NCI-H226 (cell line): ENCODE measurements around the gene SNX32.
A peak's percentile ranks its signal among the peaks of the same experiment; 100 is the strongest.
"Not testable (repeated sequence)": the region's sequence is repeated elsewhere in the genome, so short reads cannot be mapped to it uniquely, and the experiment has no call there.

Experiments used
- DNase-seq: peaks from one replicate; pipeline ENCODE4 v3.0.0-alpha.2; 2015

SNX32 gene

GRCh38 chr11:65829459-65829858 lies 4.3 kb upstream of the SNX32 start:
- DNase-seq = no peak

- not testable (repeated sequence) for DNase-seq
Measured at GRCh38 chr11:65832231-65832630, 1.5 kb upstream of the SNX32 start.

- no peak for DNase-seq
Measured at GRCh38 chr11:65834202-65834601, 439 bp downstream of the SNX32 start.

- no peak for DNase-seq
Measured at GRCh38 chr11:65842144-65842543, 8.4 kb downstream of the SNX32 start.

GRCh38 chr11:65843811-65844210 lies 10.0 kb downstream of the SNX32 start:
- DNase-seq = no peak

GRCh38 chr11:65844231-65844872 lies 10.6 kb downstream of the SNX32 start:
- no peak for DNase-seq

- DNase-seq = no peak
Measured at GRCh38 chr11:65847746-65848145, 14.0 kb downstream of the SNX32 start.

- not testable (repeated sequence) for DNase-seq
Measured at GRCh38 chr11:65848693-65849092, 14.9 kb downstream of the SNX32 start.

GRCh38 chr11:65849366-65849765 lies 15.6 kb downstream of the SNX32 start:
- no peak for DNase-seq

GRCh38 chr11:65849771-65850216 lies 16.0 kb downstream of the SNX32 start:
- DNase-seq = no peak

- no peak for DNase-seq
Measured at GRCh38 chr11:65850217-65851082, 16.7 kb downstream of the SNX32 start.

- DNase-seq = no peak
Measured at GRCh38 chr11:65851083-65851579, 17.4 kb downstream of the SNX32 start.

GRCh38 chr11:65851811-65852507 lies 18.2 kb downstream of the SNX32 start:
- no peak for DNase-seq

GRCh38 chr11:65852508-65853245 lies 18.9 kb downstream of the SNX32 start:
- DNase-seq = no peak

- DNase-seq = no peak
Measured at GRCh38 chr11:65853246-65853979, 19.6 kb downstream of the SNX32 start.

GRCh38 chr11:65854161-65854592 lies 20.4 kb downstream of the SNX32 start:
- DNase-seq = no peak

GRCh38 chr11:65854852-65855837 lies 21.4 kb downstream of the SNX32 start:
- no peak for DNase-seq

GRCh38 chr11:65855927-65856363 lies 22.2 kb downstream of the SNX32 start:
- no peak for DNase-seq

- peak; percentile 68 for DNase-seq
Measured at GRCh38 chr11:65856689-65857499, 23.1 kb downstream of the SNX32 start.

- DNase-seq = peak; percentile 44
Measured at GRCh38 chr11:65857500-65857852, 23.7 kb downstream of the SNX32 start.
